ENCODE data around the gene ERMP1.
"Not testable (repeated sequence)": the region's sequence is repeated elsewhere in the genome, so short reads cannot be mapped to it uniquely, and the experiment has no call there.

Gene ERMP1

GRCh38 chr9:5819174-5819573 lies 13.7 kb downstream of the ERMP1 start:
- no peak for DNase-seq (ENCODE audit: low read depth)

DNA sequence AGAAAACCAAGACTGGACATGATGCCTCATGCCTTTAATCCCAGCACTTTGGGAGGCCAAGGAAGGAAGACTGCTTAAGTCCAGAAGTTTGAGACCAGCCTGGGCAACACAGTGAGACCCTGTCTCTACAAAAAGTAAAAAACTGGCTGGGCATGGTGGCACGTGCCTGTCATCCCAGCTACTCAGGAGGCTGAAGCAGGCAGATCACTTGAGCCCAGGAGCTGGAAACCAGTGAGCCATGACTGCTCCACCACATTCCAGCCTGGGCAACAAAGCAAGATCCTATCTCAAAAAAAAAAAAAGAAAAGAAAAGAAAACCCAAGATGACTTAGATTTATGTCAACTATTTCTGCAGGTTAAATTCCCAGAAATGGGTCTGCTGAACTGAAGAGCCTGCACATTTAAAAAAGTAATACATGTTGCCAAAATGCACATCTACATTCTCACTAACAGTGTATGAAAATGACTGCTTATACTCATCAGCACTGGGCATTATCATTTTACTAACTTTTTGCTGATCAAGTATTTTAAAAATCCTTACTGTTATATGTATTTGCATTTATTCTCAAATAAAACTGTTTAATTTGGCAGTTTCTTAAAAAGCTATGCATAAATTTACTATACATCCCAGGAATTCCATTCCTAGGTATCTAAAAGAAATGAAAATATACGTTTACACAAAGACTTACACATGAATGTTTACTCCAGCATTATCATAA lies 14.3 kb downstream of the ERMP1 start:
- DNase-seq (ENCODE audit: low read depth), result no peak

DNA sequence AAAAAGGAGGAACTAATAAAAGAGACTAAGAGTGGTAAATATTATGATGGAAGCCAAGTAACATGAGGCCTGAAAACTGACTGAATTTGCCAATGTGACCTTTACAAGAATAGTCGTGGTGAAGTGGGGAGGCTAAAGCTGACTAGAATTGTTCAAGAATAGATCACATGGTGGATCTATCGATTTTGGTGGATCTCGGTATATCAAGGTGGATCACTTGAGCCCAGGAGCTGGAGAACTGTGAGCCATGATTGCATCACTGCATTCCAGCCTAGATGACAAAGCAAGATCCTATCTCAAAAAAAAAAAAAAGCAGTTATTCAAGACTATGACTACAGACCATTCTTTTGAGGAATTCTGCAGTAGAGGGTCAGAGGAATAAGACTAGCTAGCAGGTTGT lies 15.1 kb downstream of the ERMP1 start:
- no peak for DNase-seq (ENCODE audit: low read depth)

DNA sequence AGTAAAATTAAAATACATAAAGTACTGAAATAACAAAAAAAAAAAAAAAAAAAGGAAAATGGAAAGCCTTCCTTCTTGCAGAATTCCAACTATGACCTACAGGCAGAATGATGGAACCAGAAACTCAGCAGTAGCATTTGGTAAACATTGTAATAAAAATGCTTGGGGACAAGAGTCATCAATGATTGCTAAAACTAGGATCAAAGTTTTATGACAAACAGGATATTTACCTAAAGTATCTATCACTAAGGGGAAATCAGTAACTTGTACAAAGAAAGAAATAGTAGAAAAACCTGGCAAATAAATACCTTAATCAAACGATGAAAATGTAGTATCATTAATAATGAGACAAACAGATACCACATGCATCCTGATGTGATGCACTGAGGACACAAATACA lies 17.5 kb downstream of the ERMP1 start:
- DNase-seq (ENCODE audit: low read depth), result no peak

DNA sequence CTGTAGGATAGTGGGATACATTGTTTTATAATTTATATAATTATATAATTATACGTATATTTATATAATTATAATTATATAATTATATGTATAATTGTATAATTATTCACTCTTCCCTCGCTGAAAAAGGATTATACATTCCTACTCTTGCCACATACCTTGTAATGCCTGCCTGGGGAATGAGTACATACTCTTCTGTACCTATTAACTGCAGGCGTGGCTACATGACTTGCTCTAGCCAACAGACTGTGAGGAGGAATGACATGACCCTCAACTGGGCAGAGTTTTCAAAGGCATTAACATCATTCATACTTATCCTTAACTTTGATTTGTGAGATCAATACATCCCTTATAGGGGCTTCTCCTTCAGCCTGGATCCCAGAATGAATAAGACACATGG lies 19.1 kb downstream of the ERMP1 start:
- DNase-seq (ENCODE audit: low read depth), result no peak

GRCh38 chr9:5811751-5812150 lies 21.2 kb downstream of the ERMP1 start:
- no peak for DNase-seq (ENCODE audit: low read depth)

- no peak for DNase-seq (ENCODE audit: low read depth)
These were observed 27.4 kb downstream of the ERMP1 start for GRCh38 chr9:5805478-5805877.

- no peak for DNase-seq (ENCODE audit: low read depth)
These were observed 31.2 kb downstream of the ERMP1 start for GRCh38 chr9:5801739-5802113.

- DNase-seq (ENCODE audit: low read depth), result no peak
These were observed 31.8 kb downstream of the ERMP1 start for GRCh38 chr9:5800969-5801738.

- DNase-seq (ENCODE audit: low read depth), result not testable (repeated sequence)
These were observed 32.5 kb downstream of the ERMP1 start for GRCh38 chr9:5800378-5800777.

DNA sequence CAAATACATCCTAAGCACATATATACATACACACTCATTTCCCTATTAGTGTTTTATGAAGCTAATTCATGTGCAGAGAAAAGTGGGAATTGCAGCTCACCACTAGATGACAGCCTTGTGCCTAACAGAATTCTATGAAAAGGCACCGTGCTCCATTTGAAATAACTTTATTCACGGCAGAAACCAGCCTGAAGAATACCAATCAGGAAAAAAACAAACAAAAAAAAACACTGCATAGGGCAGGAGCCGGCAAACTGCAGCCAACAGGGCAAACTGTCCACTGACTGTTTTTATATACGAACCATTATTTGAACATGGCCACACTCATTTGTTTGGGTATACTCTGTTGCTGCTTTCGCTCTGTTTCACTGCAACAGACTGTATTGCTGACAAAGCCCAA lies 33.6 kb downstream of the ERMP1 start:
- DNase-seq (ENCODE audit: low read depth), result no peak

GRCh38 chr9:5798581-5798980 lies 34.3 kb downstream of the ERMP1 start:
- DNase-seq (ENCODE audit: low read depth), result no peak

DNA sequence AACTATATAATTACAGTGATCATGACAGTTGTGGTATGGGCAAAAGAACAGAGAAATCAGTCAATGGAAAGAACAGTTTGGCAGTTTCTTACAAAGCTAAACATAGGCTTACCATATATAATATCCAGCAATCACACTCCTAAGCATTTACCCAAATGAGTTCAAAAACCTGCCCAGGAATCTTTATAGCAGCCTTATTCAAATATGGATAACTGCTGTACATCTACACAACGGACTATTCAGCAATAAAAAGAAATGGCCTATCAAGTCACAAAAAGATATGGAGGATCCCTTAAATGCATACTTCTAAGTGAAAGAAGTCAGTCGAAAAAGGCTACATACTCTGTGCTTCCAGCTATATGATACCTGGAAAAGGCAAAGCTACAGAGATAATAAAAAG lies 36.6 kb downstream of the ERMP1 start:
- no peak for DNase-seq (ENCODE audit: low read depth)

- DNase-seq (ENCODE audit: low read depth), result no peak
These were observed 39.1 kb downstream of the ERMP1 start for GRCh38 chr9:5793812-5794211.

DNA sequence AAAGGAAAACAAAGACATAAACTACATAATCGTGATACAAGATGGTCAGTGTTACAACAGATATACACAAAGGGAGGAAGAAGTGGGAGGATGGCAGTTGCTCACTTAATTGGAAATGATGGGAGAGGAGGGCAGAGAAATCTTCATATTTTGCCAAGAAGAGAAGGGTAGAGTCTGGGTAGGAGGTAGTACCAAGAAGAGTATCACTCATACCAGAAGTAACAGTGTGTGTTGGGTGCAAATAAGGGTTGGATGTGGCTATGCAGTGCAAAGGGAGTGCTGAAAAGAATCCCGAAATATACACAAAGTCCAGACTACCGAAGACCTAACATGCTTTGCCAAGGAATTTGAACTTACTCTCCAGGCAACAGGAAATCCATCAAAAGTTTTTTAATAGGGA lies 41.0 kb downstream of the ERMP1 start:
- DNase-seq (ENCODE audit: low read depth), result no peak

- DNase-seq (ENCODE audit: low read depth), result no peak
These were observed 42.0 kb downstream of the ERMP1 start for GRCh38 chr9:5790923-5791322.

GRCh38 chr9:5789489-5789888 lies 43.4 kb downstream of the ERMP1 start:
- DNase-seq (ENCODE audit: low read depth), result no peak

- DNase-seq (ENCODE audit: low read depth), result no peak
These were observed 45.1 kb downstream of the ERMP1 start for GRCh38 chr9:5787759-5788302.

DNA sequence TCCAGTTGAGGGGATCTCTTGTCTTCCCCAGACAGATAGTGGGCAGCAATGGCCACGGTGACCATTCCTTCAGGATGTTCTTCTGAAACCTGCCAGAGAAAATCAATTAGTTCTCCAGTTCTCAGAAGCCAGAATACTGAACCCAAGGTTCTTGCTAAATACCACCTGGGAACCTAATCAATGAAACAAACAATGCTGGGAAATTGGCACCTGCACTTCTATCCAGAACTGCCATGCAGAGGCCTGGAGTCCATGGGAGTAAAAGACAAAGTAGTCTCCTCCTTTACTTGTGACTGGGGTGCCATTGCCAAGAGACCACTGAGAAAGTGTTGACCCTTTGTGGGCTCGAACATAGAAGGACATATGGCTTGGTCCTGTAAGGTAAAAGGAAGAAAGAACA lies 45.7 kb downstream of the ERMP1 start:
- DNase-seq (ENCODE audit: low read depth), result no peak

- no peak for DNase-seq (ENCODE audit: low read depth)
These were observed 46.4 kb downstream of the ERMP1 start for GRCh38 chr9:5786370-5787127.

DNA sequence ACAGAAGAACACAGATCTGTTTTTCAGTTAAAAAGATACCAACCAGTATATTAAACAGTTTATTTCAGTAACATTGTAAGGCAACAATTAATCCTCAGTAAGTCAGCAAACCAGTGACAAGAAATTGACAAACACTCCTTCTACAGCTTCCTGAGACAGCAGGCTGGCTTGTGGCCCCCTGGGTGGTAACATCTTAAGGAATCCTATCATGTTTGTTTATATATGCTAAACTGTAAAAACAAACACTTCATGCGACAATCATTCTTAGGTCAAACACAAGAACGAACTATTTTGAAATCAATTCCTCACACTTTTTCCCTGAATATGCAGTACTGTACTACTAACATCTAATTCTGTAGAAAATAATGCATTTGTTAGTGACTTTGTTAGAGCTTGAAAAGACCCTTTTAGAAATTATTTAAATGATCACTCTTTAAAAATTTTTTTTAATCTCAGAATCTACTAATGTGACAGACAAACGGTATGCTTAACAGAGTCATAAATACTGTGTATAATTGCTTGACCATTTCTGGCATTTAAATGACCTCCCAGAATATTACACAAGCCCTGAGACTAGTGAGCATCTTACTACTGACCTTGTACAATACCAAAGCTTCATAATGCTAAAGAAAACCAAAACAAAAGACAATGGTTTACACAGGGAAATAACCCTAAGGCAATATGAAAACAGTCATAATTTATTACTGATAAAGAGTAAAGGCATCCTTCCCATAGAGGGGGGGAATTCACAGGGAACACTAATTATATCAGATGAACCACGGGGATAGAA lies 48.2 kb downstream of the ERMP1 start:
- no peak for DNase-seq (ENCODE audit: low read depth)

DNA sequence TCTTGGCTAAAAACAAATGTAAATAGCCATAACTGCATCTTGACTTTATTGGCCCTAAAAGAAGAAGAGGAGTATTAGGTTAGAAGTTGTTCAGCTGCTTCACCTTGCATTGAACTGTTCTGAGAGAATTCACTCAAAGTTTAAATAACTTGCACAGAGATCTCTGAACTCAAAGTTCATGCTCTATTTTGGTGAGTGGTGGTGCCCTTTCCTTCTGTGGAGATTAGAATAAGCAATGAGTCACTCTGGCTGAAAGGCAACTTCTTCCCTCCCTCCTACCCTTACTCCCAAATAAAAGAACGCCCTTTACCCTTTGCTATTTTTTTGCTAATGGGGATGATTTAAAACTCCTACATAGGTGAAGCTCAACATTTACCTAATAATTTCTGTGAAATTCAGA lies 48.9 kb downstream of the ERMP1 start:
- no peak for DNase-seq (ENCODE audit: low read depth)

Data from activated gamma-delta T cell treated with anti-CD3 and anti-CD28 coated beads, Interleukin-2, amount 50 U/mL, for 16 hours (primary cell).